GM06990 (cell line): ENCODE measurements around the gene CCM2.
"Not testable (repeated sequence)": the region's sequence is repeated elsewhere in the genome, so short reads cannot be mapped to it uniquely, and the experiment has no call there.

Experiments
- DNase-seq: peaks from one replicate; pipeline ENCODE4 v3.0.0-alpha.2; 2011; ENCODE audit not compliant: insufficient read length; ENCODE audit errors: extremely low read depth
- H3K27me3 ChIP-seq: replicated peaks from 2 replicates; pipeline ENCODE4 v1.6.0; 2011; ENCODE audit warnings: low read length; ENCODE audit not compliant: control insufficient read depth, insufficient read depth
- H3K36me3 ChIP-seq: 2 replicates; pipeline ENCODE4 v1.5.1; 2011; ENCODE audit warnings: low read length; ENCODE audit not compliant: control insufficient read depth, insufficient read depth
- H3K4me3 ChIP-seq: replicated peaks from 2 replicates; pipeline ENCODE4 v1.5.1; 2011; ENCODE audit warnings: low read depth, mild to moderate bottlenecking, control low read depth, low read length
- TF ChIP-seq, protein P1 (sequence below): IDR thresholded peaks from 2 replicates; pipeline ENCODE4 v1.5.1; 2011; ENCODE audit warnings: low read length, control low read depth, mild to moderate bottlenecking, inconsistent platforms; ENCODE audit not compliant: insufficient read depth, poor library complexity, severe bottlenecking

The CCM2 gene

DNA sequence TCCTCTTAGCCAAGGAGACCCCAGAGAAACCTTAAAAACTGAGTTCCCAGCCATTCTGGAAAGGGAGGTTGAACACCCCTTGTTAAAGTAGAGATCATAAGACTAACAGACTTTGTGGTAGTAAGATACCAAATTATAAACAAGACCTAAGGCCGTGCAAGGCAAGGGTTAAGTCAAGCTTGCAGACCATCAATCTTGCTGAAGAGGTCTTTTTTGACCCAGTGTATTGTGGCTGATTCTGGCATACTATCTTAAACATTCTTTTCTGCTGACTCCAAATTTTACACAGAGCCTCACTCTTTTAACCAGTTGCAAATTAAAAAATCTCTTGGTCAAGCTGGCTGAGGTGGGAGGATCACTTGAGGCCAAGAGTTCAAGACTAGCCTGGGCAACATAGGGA is 112.6 kb downstream of the CCM2 start:
- Histone ChIP-seq H3K4me3 (no peak overlapping the region; the same call in 1 of the 2 replicates), H3K27me3 (no peaks in the 10 kb centered on the region), H3K36me3 (peaks cover 9% of the 10 kb centered on the region)
- TF ChIP-seq, protein P1, sequence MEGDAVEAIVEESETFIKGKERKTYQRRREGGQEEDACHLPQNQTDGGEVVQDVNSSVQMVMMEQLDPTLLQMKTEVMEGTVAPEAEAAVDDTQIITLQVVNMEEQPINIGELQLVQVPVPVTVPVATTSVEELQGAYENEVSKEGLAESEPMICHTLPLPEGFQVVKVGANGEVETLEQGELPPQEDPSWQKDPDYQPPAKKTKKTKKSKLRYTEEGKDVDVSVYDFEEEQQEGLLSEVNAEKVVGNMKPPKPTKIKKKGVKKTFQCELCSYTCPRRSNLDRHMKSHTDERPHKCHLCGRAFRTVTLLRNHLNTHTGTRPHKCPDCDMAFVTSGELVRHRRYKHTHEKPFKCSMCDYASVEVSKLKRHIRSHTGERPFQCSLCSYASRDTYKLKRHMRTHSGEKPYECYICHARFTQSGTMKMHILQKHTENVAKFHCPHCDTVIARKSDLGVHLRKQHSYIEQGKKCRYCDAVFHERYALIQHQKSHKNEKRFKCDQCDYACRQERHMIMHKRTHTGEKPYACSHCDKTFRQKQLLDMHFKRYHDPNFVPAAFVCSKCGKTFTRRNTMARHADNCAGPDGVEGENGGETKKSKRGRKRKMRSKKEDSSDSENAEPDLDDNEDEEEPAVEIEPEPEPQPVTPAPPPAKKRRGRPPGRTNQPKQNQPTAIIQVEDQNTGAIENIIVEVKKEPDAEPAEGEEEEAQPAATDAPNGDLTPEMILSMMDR: no peak
- DNase-seq: no peak

DNA sequence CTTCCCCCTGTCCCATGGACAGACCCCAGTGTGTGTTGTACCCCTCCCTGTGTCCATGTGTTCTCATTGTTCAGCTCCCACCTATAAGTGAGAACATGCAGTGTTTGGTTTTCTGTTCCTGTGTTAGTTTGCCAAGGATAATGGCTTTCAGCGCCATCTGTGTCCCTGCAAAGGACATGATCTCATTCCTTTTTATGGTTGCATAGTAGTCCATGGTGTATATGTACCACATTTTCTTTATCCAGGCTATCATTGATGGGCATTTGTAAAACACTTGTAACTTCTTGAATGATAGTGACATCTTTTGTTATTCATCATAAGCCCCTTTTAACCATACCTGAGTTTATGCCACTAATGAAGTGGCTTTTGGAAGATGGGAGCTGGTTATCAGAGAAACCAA is 114.3 kb downstream of the CCM2 start:
- H3K36me3 ChIP-seq, H3K27me3 ChIP-seq, H3K4me3 ChIP-seq, DNase-seq: not testable (repeated sequence)

DNA sequence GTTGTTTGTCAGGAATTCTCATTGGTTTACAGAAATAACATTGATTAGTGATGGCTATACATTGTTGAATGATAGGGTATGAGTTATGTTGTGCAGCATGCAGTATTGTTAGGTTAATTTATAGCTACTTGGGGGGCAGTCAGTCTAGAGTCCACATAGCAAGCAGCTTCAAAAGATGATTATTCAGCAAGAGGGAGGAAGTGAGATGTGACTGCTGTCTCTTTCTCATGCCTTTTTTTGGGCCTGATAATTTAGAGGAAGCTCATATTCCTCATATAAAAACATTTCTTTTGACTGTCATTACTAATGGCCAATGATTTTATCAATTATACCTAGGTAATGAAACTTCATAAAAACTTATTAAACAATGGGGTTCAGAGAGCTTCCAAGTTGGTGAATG is 114.9 kb downstream of the CCM2 start:
- H3K36me3 ChIP-seq: no peaks in the 10 kb centered on the region
- no peak for DNase-seq
- H3K27me3 ChIP-seq: no peaks in the 10 kb centered on the region
- no peak overlapping the region for H3K4me3 ChIP-seq
- TF ChIP-seq, protein P1: no peak

DNA sequence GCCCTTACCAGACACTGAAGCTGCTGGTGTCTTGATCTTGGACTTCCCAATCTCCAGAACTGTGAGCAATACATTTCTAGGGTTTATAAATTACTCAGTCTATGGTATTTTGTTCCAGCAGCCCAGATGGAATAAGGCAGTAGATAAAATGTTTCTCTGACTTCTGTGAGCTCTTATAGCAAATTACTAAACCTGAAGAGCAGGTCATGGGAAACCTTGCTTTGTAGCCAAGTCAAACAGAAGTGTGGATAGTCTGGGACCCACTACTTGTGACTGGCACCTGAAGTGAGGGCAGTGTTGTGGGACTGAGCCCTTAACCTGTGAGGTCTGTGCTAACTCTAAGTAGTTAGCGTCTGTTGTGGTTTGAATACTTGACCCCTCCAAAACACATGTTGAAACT is 116.0 kb downstream of the CCM2 start:
- no peaks in the 10 kb centered on the region for H3K36me3 ChIP-seq
- TF ChIP-seq, protein P1: no peak
- no peak overlapping the region for H3K4me3 ChIP-seq
- no peak for DNase-seq
- no peaks in the 10 kb centered on the region for H3K27me3 ChIP-seq

DNA sequence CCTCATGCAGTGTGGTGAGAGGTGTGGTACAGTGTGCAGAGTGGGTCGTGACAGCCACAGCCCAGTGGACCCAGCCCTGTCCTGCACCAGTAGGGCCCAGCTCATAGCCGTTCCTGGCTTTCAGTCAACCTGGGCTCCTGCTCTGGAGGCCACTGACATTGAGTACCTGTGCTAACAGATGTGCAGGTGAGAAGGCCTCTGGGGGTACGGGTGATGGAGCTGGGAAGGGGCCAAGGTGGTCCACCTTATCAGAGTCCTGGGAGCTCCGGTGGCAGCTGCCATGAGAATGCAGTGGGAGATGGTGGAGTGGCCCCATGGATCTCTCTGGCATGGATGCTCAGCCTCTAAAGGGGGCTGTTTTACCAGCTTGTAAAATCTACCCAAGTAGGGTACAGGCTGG is 117.6 kb downstream of the CCM2 start:
- Histone ChIP-seq H3K4me3 (no peak overlapping the region), H3K27me3 (no peaks in the 10 kb centered on the region), H3K36me3 (no peaks in the 10 kb centered on the region)
- TF ChIP-seq, protein P1: no peak
- DNase-seq: no peak

DNA sequence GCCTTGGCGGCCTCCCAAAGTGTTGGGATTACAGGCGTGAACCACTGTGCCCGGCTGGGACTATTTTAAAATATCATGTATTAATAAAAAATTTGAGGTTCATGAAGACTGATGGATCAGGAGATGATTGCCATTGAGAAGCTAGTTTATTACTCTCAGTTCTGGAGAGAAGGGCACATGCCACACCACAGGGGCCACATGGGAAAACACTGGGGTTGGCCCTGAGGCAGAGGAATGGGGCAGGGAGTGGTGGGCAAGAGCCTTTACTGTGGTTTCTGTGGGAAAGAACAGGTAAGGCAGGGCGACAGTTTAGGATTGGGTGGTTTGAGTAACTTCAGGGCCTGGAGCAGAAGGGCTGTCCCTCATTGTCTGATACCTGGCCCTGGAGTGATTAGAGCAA is 118.3 kb downstream of the CCM2 start:
- H3K4me3 ChIP-seq: no peak overlapping the region
- no peak for DNase-seq
- TF ChIP-seq, protein P1: no peak
- no peaks in the 10 kb centered on the region for H3K36me3 ChIP-seq
- H3K27me3 ChIP-seq: no peaks in the 10 kb centered on the region
